ENCODE results near the gene AXL.

GRCh38 chr19:41189425-41190065 is 29.5 kb upstream of the AXL start:
- TF ChIP-seq EZH2phosphoT487 (IDR thresholded peaks at IDR 0.05; ENCODE audit: insufficient read depth, low read depth): no peak
- TF ChIP-seq EZH2 (IDR thresholded peaks at IDR 0.05; ENCODE audit: insufficient read depth, poor library complexity, severe bottlenecking): no peak

All from GM23248 (cell line).